OCI-LY1 (cell line): ENCODE measurements around the gene RTL10.

ENCODE experiments used
- CTCF ChIP-seq: fragments of 200-600 bp; sonication (generic), shearing (Covaris generic); IDR thresholded peaks from 2 replicates; pipeline ENCODE4 v1.5.1; 2017; ENCODE audit warnings: mild to moderate bottlenecking, antibody characterized with exemption, low read length, moderate library complexity, mixed read lengths
- EZH2 ChIP-seq: fragments of 200-600 bp; sonication (generic), shearing (Covaris generic); IDR thresholded peaks from 2 replicates; pipeline ENCODE4 v1.8.0; 2017; ENCODE audit warnings: borderline replicate concordance, mixed run types, mild to moderate bottlenecking, antibody characterized with exemption, low read length, moderate library complexity, mixed read lengths

DNA sequence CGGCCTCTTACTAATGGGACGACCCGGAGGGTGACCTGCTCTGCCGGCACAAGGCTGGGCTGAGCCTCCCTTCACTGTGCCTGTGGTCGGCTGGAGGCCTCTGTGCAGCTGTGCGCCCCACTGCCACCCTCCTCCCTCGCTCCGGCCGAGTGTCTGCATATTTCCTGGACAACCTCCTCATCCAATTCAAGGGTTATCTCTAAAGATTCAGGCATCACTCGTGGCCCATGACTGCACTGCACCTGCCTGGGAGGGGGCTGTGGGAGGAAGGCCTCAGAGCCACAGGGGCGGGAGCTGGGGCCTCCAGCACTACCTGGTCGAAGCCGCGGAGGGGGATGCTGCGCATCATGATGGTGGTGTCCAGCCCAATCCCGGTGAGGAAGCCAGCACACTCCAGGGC lies 43.1 kb upstream of the RTL10 start:
- no peak for TF ChIP-seq CTCF
- TF ChIP-seq EZH2: no peak
